ENCODE measurements around the gene LTBR. TPM values are rescaled to one million over a fixed set of nuclear protein-coding genes. Genes with fewer than 3 reads are reported as not detected.

The LTBR gene
- total and polyA plus RNA-seq, 2 donors (not counting 1 experiment from before 2014, with no cell fraction given): 55.7 to 78.4 TPM

DNA sequence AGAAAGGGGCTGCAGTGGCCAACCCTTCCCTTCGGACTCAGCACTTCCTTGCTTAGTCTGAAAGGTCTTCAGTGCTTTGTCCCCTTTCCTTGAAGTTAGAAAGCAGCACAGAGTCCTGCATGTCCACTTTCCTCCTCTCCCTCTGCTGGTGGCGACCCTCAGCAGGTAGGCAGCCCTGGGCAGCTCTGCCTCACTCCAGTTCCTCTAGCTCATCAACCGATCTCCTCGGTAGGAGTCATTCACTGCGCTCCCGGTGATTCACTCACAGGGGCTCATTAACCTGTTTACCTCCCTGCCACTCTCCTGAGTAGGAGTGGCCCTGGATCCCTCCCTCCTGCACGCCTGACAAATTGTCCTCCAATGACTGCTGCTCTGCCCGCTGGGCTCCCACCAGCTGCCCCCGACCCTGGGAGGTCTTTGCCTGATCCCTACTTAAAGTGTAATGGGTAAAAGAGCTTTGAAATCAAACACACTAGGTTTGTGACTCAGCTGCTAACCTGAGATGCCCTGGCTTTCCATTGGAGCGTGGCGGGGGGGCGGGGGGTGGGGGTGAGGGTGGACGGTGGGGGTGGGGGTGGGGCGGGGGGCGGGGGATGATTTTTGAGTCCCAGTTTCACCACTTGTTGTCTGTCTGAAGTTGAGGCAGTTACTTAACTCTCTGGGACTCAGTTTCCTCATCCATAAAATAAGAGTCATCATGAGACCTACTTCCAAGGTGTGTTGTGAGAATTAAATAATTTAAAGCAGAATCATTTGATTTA, 12.8 kb upstream of the LTBR start:
- H3K9me3 ChIP-seq (ENCODE audit: control insufficient read depth, insufficient read depth, low read depth, low read length): no peaks in the 10 kb centered on the region
- H3K4me2 ChIP-seq (ENCODE audit: extremely low read depth, insufficient read depth, low read length): no peak overlapping the region
- peak; percentile 48 to 87 for DNase-seq (ENCODE audit: low read depth in 2 of 2)
- TF ChIP-seq, protein P1, sequence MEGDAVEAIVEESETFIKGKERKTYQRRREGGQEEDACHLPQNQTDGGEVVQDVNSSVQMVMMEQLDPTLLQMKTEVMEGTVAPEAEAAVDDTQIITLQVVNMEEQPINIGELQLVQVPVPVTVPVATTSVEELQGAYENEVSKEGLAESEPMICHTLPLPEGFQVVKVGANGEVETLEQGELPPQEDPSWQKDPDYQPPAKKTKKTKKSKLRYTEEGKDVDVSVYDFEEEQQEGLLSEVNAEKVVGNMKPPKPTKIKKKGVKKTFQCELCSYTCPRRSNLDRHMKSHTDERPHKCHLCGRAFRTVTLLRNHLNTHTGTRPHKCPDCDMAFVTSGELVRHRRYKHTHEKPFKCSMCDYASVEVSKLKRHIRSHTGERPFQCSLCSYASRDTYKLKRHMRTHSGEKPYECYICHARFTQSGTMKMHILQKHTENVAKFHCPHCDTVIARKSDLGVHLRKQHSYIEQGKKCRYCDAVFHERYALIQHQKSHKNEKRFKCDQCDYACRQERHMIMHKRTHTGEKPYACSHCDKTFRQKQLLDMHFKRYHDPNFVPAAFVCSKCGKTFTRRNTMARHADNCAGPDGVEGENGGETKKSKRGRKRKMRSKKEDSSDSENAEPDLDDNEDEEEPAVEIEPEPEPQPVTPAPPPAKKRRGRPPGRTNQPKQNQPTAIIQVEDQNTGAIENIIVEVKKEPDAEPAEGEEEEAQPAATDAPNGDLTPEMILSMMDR (conservative IDR thresholded peaks at IDR 0.05 in 1 of 2, IDR thresholded peaks at IDR 0.05 in 1 of 2; ENCODE audit: low read depth in 1 of 2, low read length in 2 of 2): peak in 1 of 2 donors; percentile 31
- no peak for TF ChIP-seq EZH2 (IDR thresholded peaks at IDR 0.05; ENCODE audit: low read length, missing control alignments)
- H3K27me3 ChIP-seq (ENCODE audit: control insufficient read depth, insufficient read depth, low read length): no peaks in the 10 kb centered on the region
- peaks cover 11% of the 10 kb centered on the region for H3K4me1 ChIP-seq (ENCODE audit: control insufficient read depth, extremely low read depth, insufficient read depth, low read length)
- no peaks in the 10 kb centered on the region for H3K79me2 ChIP-seq (ENCODE audit: control insufficient read depth, insufficient read depth, low read length)
- no peak overlapping the region for H3K4me3 ChIP-seq (replicated peaks in 1 of 4; ENCODE audit: control extremely low read depth in 1 of 4, insufficient read depth in 1 of 4, low read depth in 3 of 4, low read length in 4 of 4)
- H2AFZ ChIP-seq (ENCODE audit: low read length): no peak overlapping the region
- no peak overlapping the region for H3K27ac ChIP-seq (ENCODE audit: insufficient read depth, low read length)
- no peaks in the 10 kb centered on the region for H3K36me3 ChIP-seq (ENCODE audit: control insufficient read depth, insufficient read depth, low read length)
- H4K20me1 ChIP-seq (ENCODE audit: control insufficient read depth, extremely low read depth, insufficient read depth, low read length): no peaks in the 10 kb centered on the region
- no peak overlapping the region for H3K9ac ChIP-seq (ENCODE audit: insufficient read depth, low read length)

DNA sequence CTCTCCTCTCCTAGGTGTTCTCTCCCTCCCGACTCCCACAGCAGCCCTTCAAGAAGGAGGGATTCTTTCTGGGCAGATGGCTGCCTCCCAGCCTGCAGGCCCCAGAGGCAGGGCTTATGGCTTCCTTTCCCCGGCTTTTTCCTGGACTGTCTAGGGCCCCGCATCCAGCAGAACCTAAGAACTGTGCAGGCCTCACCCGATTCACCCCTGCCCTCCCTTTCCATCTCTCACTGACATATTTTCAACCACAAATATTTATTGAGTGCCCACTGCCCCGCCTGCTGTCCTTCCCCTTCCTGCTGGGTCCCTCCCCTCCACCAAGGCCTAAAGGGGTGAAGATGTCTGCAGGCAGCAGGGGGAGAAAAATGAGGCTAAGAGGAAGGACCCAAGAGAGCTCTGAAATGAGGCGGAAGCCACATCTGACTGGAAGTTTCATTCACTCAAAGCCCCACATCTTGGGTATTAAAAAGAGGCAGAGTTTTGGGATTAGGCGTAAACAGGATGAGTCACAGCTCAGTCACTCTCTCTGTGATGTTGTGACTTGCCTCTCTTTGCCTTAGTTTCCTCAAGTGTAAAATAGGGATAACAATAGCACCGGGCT, 11.5 kb upstream of the LTBR start:
- peak overlapping the region; percentile 52 for H2AFZ ChIP-seq (ENCODE audit: low read length)
- no peaks in the 10 kb centered on the region for H3K36me3 ChIP-seq (ENCODE audit: control insufficient read depth, insufficient read depth, low read length)
- H3K4me2 ChIP-seq (ENCODE audit: extremely low read depth, insufficient read depth, low read length): peak overlapping the region; percentile 55
- peak overlapping the region; percentile 18 for H3K27ac ChIP-seq (ENCODE audit: insufficient read depth, low read length)
- no peak for TF ChIP-seq EZH2 (IDR thresholded peaks at IDR 0.05; ENCODE audit: low read length, missing control alignments)
- TF ChIP-seq, protein P1 (conservative IDR thresholded peaks at IDR 0.05 in 1 of 2, IDR thresholded peaks at IDR 0.05 in 1 of 2; ENCODE audit: low read depth in 1 of 2, low read length in 2 of 2): no peak
- DNase-seq (ENCODE audit: low read depth in 2 of 2): peak; percentile 87 to 90
- no peaks in the 10 kb centered on the region for H3K27me3 ChIP-seq (ENCODE audit: control insufficient read depth, insufficient read depth, low read length)
- no peaks in the 10 kb centered on the region for H3K9me3 ChIP-seq (ENCODE audit: control insufficient read depth, insufficient read depth, low read depth, low read length)
- no peak overlapping the region for H3K4me3 ChIP-seq (replicated peaks in 1 of 4; ENCODE audit: control extremely low read depth in 1 of 4, insufficient read depth in 1 of 4, low read depth in 3 of 4, low read length in 4 of 4)
- H3K79me2 ChIP-seq (ENCODE audit: control insufficient read depth, insufficient read depth, low read length): no peaks in the 10 kb centered on the region
- peaks cover 20% of the 10 kb centered on the region for H3K4me1 ChIP-seq (ENCODE audit: control insufficient read depth, extremely low read depth, insufficient read depth, low read length)
- H3K9ac ChIP-seq (ENCODE audit: insufficient read depth, low read length): no peak overlapping the region
- no peaks in the 10 kb centered on the region for H4K20me1 ChIP-seq (ENCODE audit: control insufficient read depth, extremely low read depth, insufficient read depth, low read length)

DNA sequence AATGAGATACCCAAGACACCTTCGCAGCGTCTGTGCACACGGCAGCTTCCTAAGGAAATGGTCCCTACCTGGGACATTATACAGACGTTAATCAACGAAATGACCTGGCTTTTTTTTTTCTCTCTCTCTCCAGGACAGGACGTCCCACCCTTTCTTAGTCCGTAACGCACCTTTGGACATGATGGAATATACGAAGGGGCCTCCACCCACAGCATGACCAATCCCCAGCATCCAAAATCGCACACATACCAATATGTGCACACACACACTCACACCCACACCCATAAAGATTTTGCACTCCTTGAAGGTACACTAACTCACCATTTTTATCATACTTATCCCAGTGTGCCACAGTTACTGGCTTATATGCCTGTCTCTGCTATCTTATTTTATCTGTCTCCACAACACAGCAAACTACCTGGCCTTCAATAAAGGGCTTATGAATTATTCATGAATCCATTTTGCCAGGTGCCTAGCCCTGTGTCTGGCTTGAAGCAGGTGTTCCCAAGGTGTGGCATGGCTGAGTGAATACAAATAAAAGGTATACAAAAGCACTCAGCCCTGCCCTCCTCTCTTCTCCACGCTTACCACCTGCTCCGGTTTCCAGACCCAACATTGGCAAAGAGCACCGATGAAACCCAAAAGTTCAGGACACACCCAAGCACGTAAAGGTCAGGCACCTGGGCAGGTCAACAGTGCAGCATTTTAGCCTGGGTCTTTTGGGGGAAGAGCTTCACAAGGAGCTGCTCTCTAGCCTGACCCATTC, 10.8 kb upstream of the LTBR start:
- Histone ChIP-seq H3K4me2 (ENCODE audit: extremely low read depth, insufficient read depth, low read length) (no peak overlapping the region), H3K27ac (ENCODE audit: insufficient read depth, low read length) (no peak overlapping the region), H3K79me2 (ENCODE audit: control insufficient read depth, insufficient read depth, low read length) (no peaks in the 10 kb centered on the region), H3K36me3 (ENCODE audit: control insufficient read depth, insufficient read depth, low read length) (no peaks in the 10 kb centered on the region), H4K20me1 (ENCODE audit: control insufficient read depth, extremely low read depth, insufficient read depth, low read length) (no peaks in the 10 kb centered on the region), H3K9ac (ENCODE audit: insufficient read depth, low read length) (no peak overlapping the region), H3K9me3 (ENCODE audit: control insufficient read depth, insufficient read depth, low read depth, low read length) (no peaks in the 10 kb centered on the region), H2AFZ (ENCODE audit: low read length) (no peak overlapping the region), H3K4me1 (ENCODE audit: control insufficient read depth, extremely low read depth, insufficient read depth, low read length) (peaks cover 20% of the 10 kb centered on the region), H3K27me3 (ENCODE audit: control insufficient read depth, insufficient read depth, low read length) (no peaks in the 10 kb centered on the region), H3K4me3 (replicated peaks in 1 of 4; ENCODE audit: control extremely low read depth in 1 of 4, insufficient read depth in 1 of 4, low read depth in 3 of 4, low read length in 4 of 4) (no peak overlapping the region)
- no peak for TF ChIP-seq EZH2 (IDR thresholded peaks at IDR 0.05; ENCODE audit: low read length, missing control alignments)
- TF ChIP-seq, protein P1 (conservative IDR thresholded peaks at IDR 0.05 in 1 of 2, IDR thresholded peaks at IDR 0.05 in 1 of 2; ENCODE audit: low read depth in 1 of 2, low read length in 2 of 2): no peak
- no peak for DNase-seq (ENCODE audit: low read depth in 2 of 2)

Data from fibroblast of lung (primary cell).